Hematopoietic multipotent progenitor cell treated with erythropoietin and hydrocortisone succinate and interleukin-3 and kit ligand, for 15 days (in vitro differentiated cells): ENCODE measurements around the gene PLCH1.

Source experiments
- DNase-seq: peaks from one replicate; pipeline ENCODE4 v3.0.0-alpha.2; 2015; ENCODE audit warnings: low spot score

Gene PLCH1

DNA sequence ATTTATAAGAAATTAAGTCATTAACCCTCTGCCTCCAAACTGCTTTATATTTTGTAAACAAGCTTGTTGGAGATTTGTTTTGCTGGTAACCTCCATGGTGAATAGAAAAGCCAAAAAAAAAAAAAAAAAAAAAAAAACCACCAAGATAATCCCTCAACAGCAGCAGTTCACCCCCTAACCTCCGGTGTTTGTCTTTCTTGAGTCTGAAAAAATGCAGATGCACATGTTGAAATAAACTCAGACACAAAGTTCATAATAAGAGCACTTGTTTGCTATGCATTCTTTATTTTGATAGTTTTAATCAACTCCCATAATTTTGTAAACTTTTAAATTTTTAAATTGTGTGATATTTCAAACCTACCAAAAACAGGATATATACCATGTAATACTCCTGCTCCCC, 1.8 kb upstream of the PLCH1 start:
- no peak for DNase-seq

DNA sequence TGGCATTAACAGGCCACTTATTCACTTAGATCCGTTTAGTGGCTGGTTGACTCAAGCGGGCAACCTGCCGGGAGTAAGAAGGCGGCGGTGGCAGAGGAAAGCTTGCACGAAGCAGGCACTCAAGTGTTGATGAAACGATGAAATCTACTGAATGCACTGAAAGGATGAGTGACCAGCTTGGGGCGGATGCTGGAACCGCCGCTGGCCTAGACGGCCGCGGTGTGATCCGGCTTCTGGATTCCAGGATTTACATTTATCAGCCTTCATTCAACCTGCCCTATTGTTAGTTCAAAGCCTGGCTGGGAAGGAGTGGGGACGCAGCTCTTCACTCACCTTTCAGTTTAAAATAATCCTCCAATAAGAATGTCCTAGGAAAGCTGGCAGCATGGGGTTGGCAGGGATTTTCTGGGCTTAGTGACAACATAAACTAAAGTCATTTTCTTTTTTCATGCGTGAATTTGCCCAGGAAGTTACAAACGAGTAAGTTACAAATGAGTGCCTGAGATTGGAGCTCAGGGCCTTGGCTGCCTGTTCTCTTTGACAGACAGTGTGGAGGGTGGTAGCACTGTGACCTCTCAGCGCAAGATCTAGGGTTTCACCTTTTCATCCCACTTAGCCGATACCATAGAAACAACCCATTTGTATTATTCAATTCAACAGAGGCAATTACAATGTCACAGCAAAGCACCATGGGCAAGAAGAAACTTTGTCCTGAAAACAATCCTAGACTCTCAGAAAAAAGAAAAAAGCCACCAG, 1.1 kb upstream of the PLCH1 start:
- no peak for DNase-seq

DNA sequence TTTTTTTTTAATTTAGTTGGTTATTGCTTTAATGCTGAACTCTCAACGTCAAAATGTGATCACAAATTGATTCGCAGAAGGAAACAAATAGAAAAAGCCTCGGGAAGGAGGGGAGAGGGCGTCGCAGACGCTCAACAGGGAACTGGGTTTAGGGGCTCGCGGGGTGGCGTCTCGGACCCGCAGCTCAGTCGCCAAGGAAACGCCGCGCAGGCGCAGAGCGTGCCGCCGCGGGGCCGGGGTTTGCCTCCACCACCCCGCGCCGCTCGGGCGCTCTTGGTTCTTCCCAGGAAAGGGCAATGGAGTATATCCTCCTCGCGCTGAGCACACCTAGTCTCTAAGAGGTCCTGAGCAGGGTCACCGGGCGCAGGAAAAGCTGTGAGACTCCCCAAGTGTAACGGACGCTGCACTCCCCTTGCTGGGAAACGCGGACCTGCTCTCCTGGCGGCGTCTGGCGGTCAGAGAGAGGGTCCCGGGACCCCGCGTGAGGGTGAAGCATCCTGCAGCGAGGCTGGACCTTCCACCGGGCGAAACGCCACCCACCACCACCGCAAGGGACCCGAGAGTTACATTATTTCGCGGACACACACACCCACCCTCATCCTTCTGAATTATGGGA, 753 bp downstream of the PLCH1 start:
- DNase-seq, result no peak

DNA sequence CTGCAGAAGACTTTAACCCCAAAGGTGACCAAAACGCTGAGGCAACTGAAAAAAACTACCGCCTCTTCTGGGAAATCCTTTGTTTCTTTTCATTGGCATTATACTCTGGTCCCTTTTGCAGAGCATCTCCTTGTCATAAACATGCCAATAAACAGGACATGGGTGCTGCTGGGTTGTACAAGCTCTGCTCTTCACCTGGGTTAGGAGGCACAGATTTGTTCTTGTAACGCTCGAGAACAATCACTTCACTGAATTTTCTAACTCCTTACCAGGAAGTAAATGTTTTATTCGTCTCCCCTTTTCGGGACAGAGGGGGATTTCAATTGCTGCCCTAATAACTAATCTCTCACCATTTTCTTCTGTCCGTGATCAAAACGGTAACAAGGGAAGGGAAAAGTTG, 1.3 kb downstream of the PLCH1 start:
- DNase-seq, result no peak

DNA sequence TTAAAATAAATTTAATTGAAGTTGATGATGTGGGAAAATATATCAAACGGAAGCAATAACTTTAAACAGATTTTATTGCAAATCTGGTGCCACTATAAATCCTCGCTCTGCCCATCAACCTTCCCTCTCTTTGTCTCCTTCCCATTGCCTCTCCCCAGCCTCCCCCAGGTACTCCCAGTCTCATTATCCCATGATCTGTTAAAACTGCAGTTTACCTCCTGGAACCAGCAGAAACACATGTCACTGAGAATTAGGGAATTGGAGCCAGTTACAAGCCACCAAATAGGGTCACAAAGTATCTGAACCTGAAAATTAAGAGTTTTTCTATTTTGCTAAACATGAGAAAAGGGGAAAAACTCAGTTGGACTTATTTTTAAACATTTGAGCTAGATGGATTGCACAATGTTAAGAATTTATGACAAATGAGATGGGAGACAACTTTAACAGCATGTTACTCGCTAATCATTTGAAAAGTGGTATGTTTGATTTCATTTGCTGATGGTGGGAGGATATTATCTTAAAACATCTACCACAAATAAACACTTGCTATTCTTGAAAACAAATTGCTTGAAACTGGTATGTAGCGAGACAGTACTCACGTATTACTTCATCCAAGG, 2.4 kb downstream of the PLCH1 start:
- DNase-seq, result no peak

DNA sequence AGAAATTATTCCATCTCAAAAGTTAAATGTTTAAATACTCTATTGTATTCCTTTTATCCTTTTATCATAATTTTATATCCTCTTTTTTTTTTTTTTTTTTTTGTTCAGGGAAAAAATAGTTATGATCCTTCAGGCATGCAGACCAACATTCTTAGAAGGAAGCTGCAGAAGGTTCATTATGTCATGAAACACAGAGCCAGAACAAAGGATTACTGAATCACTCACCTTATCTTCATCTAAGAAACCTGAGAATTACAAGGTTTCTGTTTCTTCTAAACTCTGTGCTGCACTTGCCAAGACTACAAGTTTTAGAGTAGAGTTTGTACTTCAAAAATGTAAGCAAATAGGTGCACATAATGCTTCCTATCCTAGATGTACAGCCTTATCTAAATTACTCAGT, 3.3 kb downstream of the PLCH1 start:
- no peak for DNase-seq

DNA sequence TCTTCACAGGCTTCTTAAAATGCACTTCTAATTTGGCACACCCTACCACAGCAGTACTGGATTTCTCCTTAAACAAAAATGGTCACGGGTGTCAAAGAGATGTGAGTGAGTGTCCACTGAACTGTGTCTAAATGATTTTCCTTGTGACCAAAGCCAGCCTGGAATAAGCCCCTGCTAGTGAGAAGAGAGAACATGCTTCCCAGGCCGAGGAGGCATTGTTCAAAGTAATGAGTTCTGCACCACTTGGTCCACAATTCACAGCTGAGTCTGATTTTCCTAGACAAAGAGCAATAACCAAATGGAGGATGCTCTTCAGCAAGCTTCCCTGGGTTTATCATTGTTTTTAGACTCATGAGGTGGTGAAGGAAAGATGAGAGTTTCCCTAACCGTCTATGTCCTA, 3.8 kb downstream of the PLCH1 start:
- DNase-seq, result no peak

DNA sequence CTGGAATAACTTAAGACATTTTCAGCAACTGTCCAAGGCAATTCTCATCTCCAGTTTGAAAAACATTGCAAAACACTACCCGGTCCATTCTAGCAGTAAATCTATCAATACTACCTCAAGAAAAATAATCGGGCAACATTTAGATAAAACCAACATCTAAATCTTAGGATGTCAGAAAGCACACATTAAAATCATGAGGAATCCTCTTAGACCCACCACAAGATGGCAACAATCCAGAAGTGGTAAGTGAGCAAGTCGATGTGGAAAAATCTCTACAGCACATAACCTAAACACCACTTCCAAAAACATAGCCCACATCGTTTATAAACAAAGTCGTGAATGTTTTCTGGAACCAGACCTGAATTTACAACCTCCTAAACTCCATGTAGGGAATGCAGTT, 5.7 kb downstream of the PLCH1 start:
- no peak for DNase-seq

DNA sequence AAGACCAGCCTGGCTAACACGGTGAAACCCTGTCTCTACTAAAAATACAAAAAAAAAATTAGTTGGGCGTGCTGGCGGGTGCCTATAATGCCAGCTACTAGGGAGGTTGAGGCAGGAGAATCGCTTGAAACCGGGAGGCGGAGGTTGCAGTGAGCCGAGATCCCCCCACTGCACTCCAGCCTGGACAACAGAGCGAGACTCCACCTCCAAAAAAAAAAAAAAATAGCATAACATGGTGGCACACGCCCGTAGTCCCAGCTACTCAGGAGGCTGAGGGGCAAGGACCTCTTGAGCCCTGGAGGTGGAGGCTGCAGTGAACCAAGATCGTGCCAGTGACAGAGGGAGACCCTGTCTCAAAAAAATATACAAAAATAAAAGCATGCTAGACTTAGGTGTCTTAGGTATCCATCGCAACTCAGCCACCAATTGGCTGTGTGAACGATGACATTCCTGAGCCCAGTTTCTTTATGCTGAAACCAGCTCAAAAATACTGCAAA, 6.2 kb downstream of the PLCH1 start:
- no peak for DNase-seq

DNA sequence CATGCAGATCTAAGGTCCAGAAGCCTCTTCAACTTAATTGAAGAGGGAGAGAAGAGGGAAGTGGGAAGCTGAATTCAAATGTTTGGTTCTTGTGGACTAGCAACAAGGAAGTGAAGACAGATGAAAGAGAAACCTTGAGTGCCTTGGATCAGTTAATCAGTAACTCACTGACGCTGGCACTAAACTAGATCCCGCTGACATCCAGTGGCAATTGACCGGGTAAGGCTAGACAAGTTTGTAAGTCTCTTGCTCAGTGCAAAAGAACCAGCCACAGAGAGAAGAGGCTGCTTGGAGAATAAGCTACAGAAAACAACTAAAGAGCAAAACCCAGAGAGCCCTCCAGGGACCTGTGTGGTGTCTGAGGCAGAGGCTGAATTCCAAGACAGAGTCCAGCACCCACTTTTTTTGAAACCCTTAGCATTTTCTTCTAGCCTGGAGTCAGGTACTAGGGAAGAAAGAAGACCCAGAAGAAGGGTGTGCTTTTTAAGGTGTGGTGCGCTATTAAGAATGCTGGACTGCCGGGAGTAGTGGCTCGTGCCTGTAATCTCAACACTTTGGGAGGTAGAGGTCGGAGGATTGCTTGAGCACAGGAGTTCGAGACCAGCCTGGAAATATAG, 6.9 kb downstream of the PLCH1 start:
- no peak for DNase-seq

DNA sequence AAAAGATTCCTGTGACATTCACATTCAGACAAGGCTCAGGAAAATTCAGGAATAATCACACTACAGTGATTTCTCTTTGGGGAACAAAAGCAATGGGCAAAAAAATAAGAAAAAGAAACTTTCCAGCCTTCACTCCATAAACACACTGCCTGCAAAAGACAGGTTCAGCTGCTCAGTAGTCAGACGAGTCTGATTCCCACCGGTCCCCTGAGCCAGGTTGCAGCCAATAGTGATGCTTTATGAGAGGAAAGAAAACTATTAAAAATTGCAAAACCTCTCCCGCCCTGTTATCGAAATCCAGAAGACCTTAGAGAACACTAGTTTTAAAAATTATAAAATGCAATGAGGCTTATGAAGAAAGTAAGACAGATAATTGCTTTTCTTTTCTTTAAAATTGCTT, 8.5 kb downstream of the PLCH1 start:
- DNase-seq, result no peak

DNA sequence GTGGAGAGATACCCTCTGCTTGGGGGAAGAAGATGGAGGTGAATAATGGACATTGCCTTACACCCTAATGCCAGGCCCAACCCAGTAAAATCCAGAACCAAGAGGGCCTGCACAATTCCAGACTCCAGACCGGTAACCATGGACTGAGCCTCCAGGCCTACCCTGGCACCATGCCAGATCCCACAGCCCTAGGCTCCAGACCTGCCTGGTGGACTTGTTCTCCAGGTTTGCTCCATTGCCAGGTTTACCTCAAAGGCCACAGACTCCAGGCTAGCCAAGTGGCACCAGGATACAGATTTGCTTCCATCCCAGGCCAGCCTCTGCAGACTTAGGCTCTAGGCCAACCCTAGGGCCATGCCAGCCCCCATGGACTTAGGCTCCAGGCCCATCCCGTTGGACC, 14.0 kb downstream of the PLCH1 start:
- DNase-seq, result no peak

DNA sequence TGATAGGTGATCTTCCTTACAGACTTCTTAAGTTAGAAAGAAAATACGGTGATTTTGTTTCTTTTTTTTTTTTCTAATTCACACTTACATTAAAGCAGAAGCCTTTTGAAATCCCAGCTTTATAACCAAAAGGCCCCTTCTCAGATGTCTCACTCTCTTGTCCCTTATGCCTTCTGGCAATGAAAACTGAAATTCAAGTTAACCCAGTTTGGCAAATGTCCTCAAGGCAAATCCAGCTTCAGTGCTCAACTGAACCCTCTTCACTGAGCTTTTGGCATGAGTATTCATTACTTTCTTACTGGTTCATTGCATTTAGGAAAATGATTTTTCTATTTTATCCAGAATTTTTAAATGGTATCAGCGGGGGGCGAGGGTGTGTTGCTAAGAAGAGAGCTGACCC, 17.0 kb downstream of the PLCH1 start:
- DNase-seq, result no peak

DNA sequence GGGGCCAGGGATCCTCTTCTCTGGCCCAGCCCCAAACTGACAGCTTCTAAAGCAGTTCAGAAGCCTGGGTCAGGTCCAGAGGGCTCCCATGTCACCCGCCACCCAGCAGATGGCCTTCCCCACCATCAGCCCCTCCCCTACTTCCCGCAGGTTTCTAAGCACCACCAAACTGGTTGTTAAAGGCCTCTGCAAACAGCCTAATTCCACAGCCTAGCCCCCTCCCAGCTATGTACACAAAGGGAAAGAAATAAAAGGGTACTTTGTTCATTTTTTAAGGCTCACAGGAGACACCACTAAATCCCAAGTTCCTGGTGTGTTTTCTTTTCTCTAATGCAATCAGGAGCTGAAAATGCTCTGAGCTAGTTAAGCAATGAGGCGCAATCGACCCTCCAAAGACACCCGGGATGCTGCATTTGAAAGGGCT, 30.6 kb downstream of the PLCH1 start:
- DNase-seq, result no peak

DNA sequence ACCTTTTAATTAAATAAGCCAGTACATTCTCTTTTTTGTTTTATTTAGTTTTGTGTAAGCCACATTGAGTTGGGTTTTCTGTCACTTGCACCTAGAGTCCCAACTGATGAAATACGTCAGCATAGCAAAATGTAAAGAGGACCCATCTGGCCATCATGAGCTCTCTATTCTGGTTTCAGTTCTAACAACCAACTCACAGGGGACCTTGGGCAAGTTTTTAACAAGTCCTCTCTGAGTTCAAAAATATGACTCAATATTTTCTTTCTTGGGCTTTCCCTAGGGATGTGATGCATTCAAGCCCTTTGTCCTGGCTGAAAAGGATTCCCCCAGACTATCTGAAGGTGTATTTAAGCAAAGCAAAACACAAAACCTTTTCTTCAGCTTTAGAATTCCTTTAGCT, 32.9 kb downstream of the PLCH1 start:
- no peak for DNase-seq

DNA sequence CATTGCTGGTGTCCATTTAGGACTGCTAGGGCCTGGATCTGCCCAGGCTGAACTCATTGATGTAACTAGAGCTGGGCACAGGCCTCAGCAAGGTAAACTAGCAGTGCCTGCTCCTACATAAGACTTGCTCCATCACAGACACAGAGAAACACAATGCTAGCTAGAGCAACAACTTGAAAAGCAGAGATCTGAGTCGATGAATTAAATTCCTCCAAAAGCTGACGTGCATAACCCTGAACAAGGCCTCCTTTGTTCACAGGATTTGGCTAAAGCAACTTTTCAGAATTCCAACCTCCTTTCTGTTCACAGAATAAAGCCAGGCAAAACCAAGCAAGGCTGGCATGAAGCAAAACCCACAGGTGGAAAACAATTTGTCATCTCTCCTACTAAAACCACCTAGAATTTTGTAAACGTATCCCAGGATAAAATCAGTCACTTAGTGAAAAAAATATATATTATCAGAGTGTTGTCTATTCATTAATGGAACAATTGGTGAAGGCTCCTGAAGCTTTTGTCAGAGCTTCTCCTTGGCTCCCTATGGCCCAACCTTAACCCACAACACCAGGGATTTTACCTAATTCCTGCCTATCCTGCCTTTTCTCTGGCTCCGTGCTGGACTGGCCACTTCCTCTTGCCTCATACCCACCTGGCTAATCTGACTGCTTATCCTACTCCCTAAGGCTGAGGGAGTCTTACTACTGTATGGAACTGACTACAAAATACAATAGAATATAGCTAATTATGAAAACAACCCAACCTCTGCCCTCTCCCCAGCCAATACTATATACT, 39.9 kb downstream of the PLCH1 start:
- DNase-seq, result no peak

DNA sequence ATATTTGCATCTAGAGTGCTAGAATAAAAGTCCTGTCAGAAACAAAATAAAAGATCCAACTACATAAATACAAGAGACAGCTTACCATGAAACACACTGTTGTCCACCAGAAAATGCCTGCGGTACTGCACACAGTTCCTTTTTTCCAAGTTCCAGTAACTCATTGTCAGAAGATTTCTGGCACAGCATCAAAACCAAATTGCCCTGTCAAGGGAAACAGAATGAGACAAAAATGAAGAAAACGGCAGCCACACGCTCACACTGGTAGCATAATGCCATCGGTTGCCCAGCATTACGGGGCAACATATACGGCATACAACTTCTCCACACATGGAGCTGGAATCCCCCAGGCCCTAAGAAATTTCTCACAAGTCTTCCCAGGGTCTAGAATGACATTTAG, 40.8 kb downstream of the PLCH1 start:
- no peak for DNase-seq

DNA sequence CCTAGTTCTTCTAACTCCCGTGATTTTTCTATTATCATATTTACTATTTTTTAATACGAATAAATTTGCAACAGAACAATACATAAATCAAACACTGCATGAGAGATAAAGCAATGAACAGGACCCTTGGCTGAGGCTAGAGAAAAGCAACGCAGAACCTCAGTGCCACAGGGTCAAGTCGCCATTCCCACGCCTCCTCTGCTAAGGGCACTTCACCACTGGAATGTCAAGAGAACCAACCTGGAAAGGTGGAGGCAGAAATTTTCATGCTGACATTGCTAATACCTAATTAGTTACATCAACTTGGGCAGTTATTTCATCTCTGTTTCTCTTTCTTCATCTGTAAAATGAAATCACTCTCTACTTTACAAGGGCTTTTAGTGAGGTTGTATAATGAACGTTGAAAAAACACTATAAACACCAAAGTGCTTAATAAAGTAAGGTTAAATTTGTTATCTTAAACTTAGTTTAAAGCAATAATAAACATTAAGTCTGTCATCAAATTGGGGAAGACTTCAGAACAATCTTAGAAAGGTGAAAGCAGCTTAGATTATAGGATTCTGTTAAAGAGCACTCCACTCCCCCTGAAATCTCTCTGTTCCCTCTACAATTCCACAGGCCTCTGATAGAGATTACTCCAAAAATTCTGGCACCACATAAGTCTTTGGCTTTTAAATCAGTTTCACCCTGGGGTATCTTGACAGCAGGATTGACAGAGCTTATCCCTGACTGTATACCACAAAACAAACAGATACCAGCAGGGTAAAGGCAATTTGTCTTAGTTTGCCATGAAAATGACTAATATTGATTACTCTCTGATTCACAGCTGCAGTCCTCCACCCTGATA, 41.9 kb downstream of the PLCH1 start:
- DNase-seq, result no peak

DNA sequence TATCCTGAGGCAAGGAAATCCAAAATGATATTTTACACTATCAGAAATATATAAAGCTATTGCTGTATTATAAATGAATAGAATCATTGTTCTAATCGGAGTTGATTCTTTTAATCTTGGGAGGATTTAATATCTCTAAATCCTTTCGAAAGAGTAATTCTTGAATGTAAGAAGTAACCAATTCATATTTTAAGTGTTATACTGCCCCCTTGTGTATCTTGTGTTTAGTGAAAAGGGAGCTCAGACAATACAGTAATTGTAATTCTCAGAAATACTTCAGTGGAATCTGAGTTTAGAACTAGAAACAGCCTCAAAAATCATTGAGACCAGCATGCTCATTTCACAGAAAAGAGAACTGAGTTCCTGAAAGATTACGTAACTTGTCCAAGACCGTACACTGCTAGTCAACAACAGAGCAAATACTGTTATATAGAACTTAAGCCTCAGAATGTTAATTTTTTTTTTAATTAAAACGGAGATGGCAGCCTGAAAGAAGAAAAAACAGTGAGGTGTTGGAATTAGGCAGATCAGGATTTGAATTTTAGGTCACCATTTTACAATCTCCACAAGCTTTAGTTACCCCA, 42.9 kb downstream of the PLCH1 start:
- DNase-seq, result peak; percentile 51

DNA sequence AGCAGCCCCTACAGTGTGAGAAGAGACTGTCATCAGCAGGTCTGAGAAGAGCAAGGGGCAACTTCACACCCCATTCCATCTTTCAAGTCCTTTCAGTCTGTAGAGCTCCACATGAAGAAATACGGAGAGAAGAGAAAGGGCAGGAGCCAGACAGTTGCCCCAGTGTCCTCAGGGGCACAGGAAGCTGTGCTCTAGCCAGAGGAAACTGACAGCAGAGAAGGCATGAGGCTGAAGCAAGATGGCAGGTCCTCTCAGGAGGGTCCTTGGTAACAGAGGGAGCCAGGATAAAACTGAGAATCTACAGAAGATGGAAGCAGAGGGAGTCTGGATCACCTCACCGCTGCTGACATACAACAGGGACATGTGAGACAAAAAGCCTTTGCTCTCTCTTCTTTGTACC, 47.3 kb downstream of the PLCH1 start:
- no peak for DNase-seq

DNA sequence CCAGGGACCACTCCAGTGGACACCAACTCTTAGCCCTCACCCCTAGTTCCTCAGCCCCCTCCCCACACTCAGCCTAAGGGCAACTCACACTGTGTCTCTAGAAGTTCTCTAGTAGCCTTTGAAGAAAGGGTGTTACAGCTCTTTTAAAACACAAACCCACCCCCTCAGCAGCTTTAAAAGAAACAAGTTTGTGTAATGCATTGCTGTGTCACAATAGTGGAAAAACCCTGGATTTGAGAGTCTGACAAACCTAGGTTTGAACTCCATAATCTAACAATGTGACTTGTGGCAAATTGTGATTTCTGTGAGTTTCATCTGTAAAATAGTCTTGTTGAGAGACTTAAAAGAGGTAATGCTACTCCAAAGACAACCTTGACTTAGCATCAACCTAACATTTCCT, 54.0 kb downstream of the PLCH1 start:
- no peak for DNase-seq
